HS-27A (cell line): ENCODE data around the gene PTPRG.
A peak's percentile ranks its signal among the peaks of the same experiment; 100 is the strongest.

Source experiments
- DNase-seq: peaks from one replicate; pipeline ENCODE4 v3.0.0-alpha.2; 2012; ENCODE audit warnings: low read depth, missing footprints

PTPRG gene

GRCh38 chr3:61866153-61866542, 304.8 kb downstream of the PTPRG start:
- no peak for DNase-seq

- DNase-seq = no peak
Measured at GRCh38 chr3:61866961-61867461, 305.6 kb downstream of the PTPRG start.

GRCh38 chr3:61868499-61868898, 307.1 kb downstream of the PTPRG start:
- no peak for DNase-seq

GRCh38 chr3:61869371-61869770, 308.0 kb downstream of the PTPRG start:
- DNase-seq = no peak

GRCh38 chr3:61871644-61872043, 310.3 kb downstream of the PTPRG start:
- DNase-seq = no peak

GRCh38 chr3:61872077-61872706, 310.8 kb downstream of the PTPRG start:
- no peak for DNase-seq

GRCh38 chr3:61875046-61875844, 313.9 kb downstream of the PTPRG start:
- DNase-seq = no peak

GRCh38 chr3:61875976-61876671, 314.8 kb downstream of the PTPRG start:
- DNase-seq = no peak

GRCh38 chr3:61876797-61877196, 315.4 kb downstream of the PTPRG start:
- no peak for DNase-seq

GRCh38 chr3:61877359-61878138, 316.2 kb downstream of the PTPRG start:
- DNase-seq = no peak

- DNase-seq = no peak
Measured at GRCh38 chr3:61882253-61882652, 320.9 kb downstream of the PTPRG start.

- DNase-seq = no peak
Measured at GRCh38 chr3:61884794-61885193, 323.4 kb downstream of the PTPRG start.

- no peak for DNase-seq
Measured at GRCh38 chr3:61885414-61885813, 324.0 kb downstream of the PTPRG start.

GRCh38 chr3:61887206-61887605, 325.8 kb downstream of the PTPRG start:
- no peak for DNase-seq

- no peak for DNase-seq
Measured at GRCh38 chr3:61889259-61889658, 327.9 kb downstream of the PTPRG start.

- no peak for DNase-seq
Measured at GRCh38 chr3:61890167-61890566, 328.8 kb downstream of the PTPRG start.

- DNase-seq = no peak
Measured at GRCh38 chr3:61890586-61890985, 329.2 kb downstream of the PTPRG start.

- no peak for DNase-seq
Measured at GRCh38 chr3:61892891-61893290, 331.5 kb downstream of the PTPRG start.

- DNase-seq = no peak
Measured at GRCh38 chr3:61893840-61894566, 332.6 kb downstream of the PTPRG start.

GRCh38 chr3:61894988-61895935, 333.9 kb downstream of the PTPRG start:
- DNase-seq = peak; percentile 67
